ENCODE measurements around the gene TMEM63A. TPM values are rescaled to one million over a fixed set of nuclear protein-coding genes. Genes with fewer than 3 reads are reported as not detected.
A peak's percentile ranks its signal among the peaks of the same experiment; 100 is the strongest.

Gene TMEM63A
- total and polyA plus RNA-seq, 2 of the 13 experiments (the other 11 are each of a cell fraction or from before 2014, with no cell fraction given), result 23.9 to 53.3 TPM

DNA sequence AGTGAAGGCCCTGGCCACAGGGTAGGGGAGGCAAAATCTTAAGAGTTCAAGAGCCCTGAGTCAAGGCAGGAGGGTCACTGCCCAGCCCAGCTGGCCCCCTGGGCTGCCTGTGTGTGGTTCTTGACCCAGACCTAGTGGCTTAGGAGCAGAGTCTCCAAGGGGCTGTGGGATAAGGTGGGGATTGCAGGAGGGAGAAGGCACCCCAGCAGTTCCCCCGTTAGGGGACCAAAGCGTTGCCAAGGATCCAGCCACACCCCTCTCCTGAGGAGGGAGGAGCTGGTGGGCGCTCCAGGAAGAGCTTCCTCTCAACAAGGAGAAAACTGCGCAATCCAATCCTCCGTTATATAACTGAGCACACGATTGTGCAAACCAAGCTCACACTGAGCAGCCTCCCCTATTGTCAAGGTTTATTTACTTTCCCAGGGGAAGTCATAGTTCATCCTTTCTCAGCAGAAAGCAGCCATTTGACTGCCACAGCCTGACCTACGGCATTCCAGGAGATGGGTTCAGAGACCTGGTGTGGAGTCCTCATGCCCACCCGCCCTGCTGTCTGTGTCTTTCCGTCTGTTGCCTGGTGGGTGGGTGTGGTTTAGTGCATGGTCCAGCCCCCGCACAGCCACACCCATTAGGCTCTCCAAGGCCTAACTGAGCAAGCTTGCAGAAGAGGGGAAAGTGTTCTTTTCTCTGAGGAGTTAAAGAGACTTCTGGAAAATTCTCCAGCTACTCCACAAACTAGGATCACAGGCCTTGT, 68.8 kb downstream of the TMEM63A start (continued):
- TF ChIP-seq ZSCAN31 (CRISPR knock-in tag; IDR thresholded peaks at IDR 0.05; ENCODE audit: low read depth) (peak; percentile 78), ZNF136 (CRISPR knock-in tag; IDR thresholded peaks at IDR 0.05; ENCODE audit: low read depth) (peak; percentile 88; the same call in 1 of the 2 replicates), MEIS2 (CRISPR knock-in tag; IDR thresholded peaks at IDR 0.05) (peak; percentile 97), ADNP (CRISPR knock-in tag; IDR thresholded peaks at IDR 0.05) (no peak), JUNB (CRISPR knock-in tag; IDR thresholded peaks at IDR 0.05; ENCODE audit: borderline replicate concordance) (no peak), GABPB1 (CRISPR knock-in tag; IDR thresholded peaks at IDR 0.05) (peak; percentile 66), ZNF256 (CRISPR knock-in tag; conservative IDR thresholded peaks at IDR 0.05) (peak; percentile 81; the same call in 1 of the 2 replicates), ZNF451 (CRISPR knock-in tag; IDR thresholded peaks at IDR 0.05) (no peak), CC2D1A (CRISPR knock-in tag; IDR thresholded peaks at IDR 0.05) (no peak), ZSCAN20 (CRISPR knock-in tag; IDR thresholded peaks at IDR 0.05; ENCODE audit: borderline replicate concordance) (no peak; the same call in 1 of the 2 replicates), ZC3H13 (CRISPR knock-in tag; IDR thresholded peaks at IDR 0.05) (no peak), ZNF124 (CRISPR knock-in tag; IDR thresholded peaks at IDR 0.05) (peak; percentile 77)
- TF ChIP-seq, protein P1, sequence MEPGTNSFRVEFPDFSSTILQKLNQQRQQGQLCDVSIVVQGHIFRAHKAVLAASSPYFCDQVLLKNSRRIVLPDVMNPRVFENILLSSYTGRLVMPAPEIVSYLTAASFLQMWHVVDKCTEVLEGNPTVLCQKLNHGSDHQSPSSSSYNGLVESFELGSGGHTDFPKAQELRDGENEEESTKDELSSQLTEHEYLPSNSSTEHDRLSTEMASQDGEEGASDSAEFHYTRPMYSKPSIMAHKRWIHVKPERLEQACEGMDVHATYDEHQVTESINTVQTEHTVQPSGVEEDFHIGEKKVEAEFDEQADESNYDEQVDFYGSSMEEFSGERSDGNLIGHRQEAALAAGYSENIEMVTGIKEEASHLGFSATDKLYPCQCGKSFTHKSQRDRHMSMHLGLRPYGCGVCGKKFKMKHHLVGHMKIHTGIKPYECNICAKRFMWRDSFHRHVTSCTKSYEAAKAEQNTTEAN (CRISPR knock-in tag; conservative IDR thresholded peaks at IDR 0.05), result peak; percentile 100
- TF ChIP-seq, protein P2, sequence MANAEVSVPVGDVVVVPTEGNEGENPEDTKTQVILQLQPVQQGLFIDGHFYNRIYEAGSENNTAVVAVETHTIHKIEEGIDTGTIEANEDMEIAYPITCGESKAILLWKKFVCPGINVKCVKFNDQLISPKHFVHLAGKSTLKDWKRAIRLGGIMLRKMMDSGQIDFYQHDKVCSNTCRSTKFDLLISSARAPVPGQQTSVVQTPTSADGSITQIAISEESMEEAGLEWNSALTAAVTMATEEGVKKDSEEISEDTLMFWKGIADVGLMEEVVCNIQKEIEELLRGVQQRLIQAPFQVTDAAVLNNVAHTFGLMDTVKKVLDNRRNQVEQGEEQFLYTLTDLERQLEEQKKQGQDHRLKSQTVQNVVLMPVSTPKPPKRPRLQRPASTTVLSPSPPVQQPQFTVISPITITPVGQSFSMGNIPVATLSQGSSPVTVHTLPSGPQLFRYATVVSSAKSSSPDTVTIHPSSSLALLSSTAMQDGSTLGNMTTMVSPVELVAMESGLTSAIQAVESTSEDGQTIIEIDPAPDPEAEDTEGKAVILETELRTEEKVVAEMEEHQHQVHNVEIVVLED (CRISPR knock-in tag; IDR thresholded peaks at IDR 0.05; ENCODE audit: borderline replicate concordance), result peak; percentile 72; the same call in 1 of the 2 replicates
- TF ChIP-seq, protein P3, sequence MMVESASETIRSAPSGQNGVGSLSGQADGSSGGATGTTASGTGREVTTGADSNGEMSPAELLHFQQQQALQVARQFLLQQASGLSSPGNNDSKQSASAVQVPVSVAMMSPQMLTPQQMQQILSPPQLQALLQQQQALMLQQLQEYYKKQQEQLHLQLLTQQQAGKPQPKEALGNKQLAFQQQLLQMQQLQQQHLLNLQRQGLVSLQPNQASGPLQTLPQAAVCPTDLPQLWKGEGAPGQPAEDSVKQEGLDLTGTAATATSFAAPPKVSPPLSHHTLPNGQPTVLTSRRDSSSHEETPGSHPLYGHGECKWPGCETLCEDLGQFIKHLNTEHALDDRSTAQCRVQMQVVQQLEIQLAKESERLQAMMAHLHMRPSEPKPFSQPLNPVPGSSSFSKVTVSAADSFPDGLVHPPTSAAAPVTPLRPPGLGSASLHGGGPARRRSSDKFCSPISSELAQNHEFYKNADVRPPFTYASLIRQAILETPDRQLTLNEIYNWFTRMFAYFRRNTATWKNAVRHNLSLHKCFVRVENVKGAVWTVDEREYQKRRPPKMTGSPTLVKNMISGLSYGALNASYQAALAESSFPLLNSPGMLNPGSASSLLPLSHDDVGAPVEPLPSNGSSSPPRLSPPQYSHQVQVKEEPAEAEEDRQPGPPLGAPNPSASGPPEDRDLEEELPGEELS (CRISPR knock-in tag; IDR thresholded peaks at IDR 0.05), result peak; percentile 96
- TF ChIP-seq, protein P4, sequence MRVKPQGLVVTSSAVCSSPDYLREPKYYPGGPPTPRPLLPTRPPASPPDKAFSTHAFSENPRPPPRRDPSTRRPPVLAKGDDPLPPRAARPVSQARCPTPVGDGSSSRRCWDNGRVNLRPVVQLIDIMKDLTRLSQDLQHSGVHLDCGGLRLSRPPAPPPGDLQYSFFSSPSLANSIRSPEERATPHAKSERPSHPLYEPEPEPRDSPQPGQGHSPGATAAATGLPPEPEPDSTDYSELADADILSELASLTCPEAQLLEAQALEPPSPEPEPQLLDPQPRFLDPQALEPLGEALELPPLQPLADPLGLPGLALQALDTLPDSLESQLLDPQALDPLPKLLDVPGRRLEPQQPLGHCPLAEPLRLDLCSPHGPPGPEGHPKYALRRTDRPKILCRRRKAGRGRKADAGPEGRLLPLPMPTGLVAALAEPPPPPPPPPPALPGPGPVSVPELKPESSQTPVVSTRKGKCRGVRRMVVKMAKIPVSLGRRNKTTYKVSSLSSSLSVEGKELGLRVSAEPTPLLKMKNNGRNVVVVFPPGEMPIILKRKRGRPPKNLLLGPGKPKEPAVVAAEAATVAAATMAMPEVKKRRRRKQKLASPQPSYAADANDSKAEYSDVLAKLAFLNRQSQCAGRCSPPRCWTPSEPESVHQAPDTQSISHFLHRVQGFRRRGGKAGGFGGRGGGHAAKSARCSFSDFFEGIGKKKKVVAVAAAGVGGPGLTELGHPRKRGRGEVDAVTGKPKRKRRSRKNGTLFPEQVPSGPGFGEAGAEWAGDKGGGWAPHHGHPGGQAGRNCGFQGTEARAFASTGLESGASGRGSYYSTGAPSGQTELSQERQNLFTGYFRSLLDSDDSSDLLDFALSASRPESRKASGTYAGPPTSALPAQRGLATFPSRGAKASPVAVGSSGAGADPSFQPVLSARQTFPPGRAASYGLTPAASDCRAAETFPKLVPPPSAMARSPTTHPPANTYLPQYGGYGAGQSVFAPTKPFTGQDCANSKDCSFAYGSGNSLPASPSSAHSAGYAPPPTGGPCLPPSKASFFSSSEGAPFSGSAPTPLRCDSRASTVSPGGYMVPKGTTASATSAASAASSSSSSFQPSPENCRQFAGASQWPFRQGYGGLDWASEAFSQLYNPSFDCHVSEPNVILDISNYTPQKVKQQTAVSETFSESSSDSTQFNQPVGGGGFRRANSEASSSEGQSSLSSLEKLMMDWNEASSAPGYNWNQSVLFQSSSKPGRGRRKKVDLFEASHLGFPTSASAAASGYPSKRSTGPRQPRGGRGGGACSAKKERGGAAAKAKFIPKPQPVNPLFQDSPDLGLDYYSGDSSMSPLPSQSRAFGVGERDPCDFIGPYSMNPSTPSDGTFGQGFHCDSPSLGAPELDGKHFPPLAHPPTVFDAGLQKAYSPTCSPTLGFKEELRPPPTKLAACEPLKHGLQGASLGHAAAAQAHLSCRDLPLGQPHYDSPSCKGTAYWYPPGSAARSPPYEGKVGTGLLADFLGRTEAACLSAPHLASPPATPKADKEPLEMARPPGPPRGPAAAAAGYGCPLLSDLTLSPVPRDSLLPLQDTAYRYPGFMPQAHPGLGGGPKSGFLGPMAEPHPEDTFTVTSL (CRISPR knock-in tag; IDR thresholded peaks at IDR 0.05; ENCODE audit: borderline replicate concordance), result peak; percentile 93
- TF ChIP-seq, protein P5, sequence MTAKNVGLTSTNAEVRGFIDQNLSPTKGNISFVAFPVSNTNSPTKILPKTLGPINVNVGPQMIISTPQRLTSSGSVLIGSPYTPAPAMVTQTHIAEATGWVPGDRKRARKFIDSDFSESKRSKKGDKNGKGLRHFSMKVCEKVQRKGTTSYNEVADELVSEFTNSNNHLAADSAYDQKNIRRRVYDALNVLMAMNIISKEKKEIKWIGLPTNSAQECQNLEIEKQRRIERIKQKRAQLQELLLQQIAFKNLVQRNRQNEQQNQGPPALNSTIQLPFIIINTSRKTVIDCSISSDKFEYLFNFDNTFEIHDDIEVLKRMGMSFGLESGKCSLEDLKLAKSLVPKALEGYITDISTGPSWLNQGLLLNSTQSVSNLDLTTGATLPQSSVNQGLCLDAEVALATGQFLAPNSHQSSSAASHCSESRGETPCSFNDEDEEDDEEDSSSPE (CRISPR knock-in tag; IDR thresholded peaks at IDR 0.05), result no peak; the same call in 1 of the 2 replicates

Measured in HepG2 (cell line).